Vagina (tissue), 2 donors: ENCODE measurements around the gene FHIT. TPM values are rescaled to one million over a fixed set of nuclear protein-coding genes. Genes with fewer than 3 reads are reported as not detected.

Experiments used
- DNase-seq, 2 donors: peaks; one replicate each; pipeline ENCODE4 v3.0.0-alpha.2; 2017; ENCODE audit errors: extremely low spot score in 2 of 2
- H3K27ac ChIP-seq: fragments of 200-600 bp; sonication (generic); one replicate; pipeline ENCODE4 v1.5.1; 2019
- H3K27me3 ChIP-seq: fragments of 200-600 bp; sonication (generic); one replicate; pipeline ENCODE4 v1.5.1; 2019
- H3K36me3 ChIP-seq, 2 donors: fragments of 200-600 bp; sonication (generic); one replicate each; pipeline ENCODE4 v1.5.1; 2017 to 2019
- H3K4me1 ChIP-seq: fragments of 200-600 bp; sonication (generic); one replicate; pipeline ENCODE4 v1.5.1; 2019
- H3K4me3 ChIP-seq, 2 donors: fragments of 200-600 bp; sonication (generic); 1 replicate in 1 of 2; 2 replicates in 1 of 2; pipeline ENCODE4 v1.5.1; 2016 to 2019
- H3K9me3 ChIP-seq: fragments of 200-600 bp; sonication (generic); one replicate; pipeline ENCODE4 v1.5.1; 2019
- POLR2A ChIP-seq, 2 donors: fragments of 450-650 bp; IDR thresholded peaks; one replicate each; pipeline ENCODE4 v1.6.1; 2017; ENCODE audit warnings: antibody characterized with exemption in 2 of 2, mild to moderate bottlenecking in 2 of 2, moderate library complexity in 2 of 2
- POLR2AphosphoS5 ChIP-seq, 2 donors: sonication (generic); formaldehyde crosslinking; IDR thresholded peaks; one replicate each; pipeline ENCODE4 v1.9.0; 2017; ENCODE audit warnings: antibody characterized with exemption in 2 of 2, mild to moderate bottlenecking in 2 of 2, low read depth in 1 of 2; ENCODE audit not compliant: insufficient read depth in 1 of 2
- intact Hi-C: fragments of 100-400 bp; cut with DNase I; formaldehyde crosslinking; loops from one replicate; pipeline ENCODE4 v1.15.1; 2023
- total RNA-seq: library from RNA; depleted of rRNA; stranded (reverse); fragments of >200 nt; gene quantifications from one replicate; pipeline ENCODE4 v1.2.3, GENCODE V29; 2016
- TF ChIP-seq, protein P1 (sequence below), 3 experiments: fragments of 450-650 bp in 2 of 3; fragments of 200-600 bp in 1 of 3; sonication (generic) in 1 of 3; IDR thresholded peaks; one replicate each; pipeline ENCODE4 v1.5.1; 2017 to 2019; ENCODE audit warnings: antibody characterized with exemption in 3 of 3, mild to moderate bottlenecking in 2 of 3, moderate library complexity in 2 of 3

FHIT gene
- total RNA-seq, 1 donor from 2014 or later, result 7.9 TPM

DNA sequence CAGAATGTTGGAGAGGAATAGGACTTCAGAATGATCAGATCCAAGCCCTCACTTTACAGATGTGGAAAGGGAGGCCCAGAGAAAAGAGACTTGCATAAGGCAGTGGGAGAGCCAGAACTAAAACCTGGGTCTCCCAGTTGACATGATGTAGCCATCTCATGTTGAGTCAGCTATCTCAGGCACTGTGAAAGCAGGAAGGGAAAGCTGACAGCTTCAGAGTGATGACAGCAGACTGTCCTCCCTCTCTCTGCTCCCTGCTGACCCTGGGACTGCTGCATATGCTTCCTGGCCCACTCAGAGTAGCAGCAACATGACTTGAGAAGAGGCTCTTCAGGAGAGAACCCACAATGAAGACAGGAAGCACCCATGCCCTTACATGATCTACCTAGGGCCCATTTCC is 14.7 kb downstream of the FHIT start:
- no peaks in the 10 kb centered on the region for H3K9me3 ChIP-seq
- intact Hi-C loops, result no loop called here

DNA sequence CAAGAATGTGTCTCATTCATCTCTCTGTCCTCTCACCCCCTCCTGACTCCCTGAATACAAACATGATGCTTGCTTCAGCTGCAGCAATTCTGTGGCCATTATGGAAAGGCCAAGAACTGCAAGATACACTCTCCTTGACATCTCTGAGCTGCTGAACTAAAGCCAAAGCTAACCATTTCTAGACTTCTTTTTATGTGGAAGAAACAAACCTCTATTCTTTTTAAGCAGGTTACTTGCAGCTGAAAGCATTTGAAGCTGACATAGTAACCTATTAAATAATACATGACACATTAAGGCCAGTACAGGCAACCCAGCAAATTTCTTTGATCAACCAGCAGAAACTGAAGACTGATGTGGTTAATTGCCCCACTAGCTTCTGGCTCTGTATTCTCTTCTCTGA is 17.5 kb downstream of the FHIT start:
- no peaks in the 10 kb centered on the region for H3K36me3 ChIP-seq
- no peak overlapping the region for H3K4me3 ChIP-seq
- no peak for TF ChIP-seq POLR2AphosphoS5 (IDR thresholded peaks at IDR 0.05; ENCODE audit: insufficient read depth in 1 of 2, low read depth in 1 of 2)
- TF ChIP-seq, protein P1, sequence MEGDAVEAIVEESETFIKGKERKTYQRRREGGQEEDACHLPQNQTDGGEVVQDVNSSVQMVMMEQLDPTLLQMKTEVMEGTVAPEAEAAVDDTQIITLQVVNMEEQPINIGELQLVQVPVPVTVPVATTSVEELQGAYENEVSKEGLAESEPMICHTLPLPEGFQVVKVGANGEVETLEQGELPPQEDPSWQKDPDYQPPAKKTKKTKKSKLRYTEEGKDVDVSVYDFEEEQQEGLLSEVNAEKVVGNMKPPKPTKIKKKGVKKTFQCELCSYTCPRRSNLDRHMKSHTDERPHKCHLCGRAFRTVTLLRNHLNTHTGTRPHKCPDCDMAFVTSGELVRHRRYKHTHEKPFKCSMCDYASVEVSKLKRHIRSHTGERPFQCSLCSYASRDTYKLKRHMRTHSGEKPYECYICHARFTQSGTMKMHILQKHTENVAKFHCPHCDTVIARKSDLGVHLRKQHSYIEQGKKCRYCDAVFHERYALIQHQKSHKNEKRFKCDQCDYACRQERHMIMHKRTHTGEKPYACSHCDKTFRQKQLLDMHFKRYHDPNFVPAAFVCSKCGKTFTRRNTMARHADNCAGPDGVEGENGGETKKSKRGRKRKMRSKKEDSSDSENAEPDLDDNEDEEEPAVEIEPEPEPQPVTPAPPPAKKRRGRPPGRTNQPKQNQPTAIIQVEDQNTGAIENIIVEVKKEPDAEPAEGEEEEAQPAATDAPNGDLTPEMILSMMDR (IDR thresholded peaks at IDR 0.05), result no peak
- TF ChIP-seq POLR2A (IDR thresholded peaks at IDR 0.05), result no peak
- no peaks in the 10 kb centered on the region for H3K4me1 ChIP-seq
- no peak for DNase-seq
- H3K27ac ChIP-seq, result no peak overlapping the region
- H3K9me3 ChIP-seq, result no peaks in the 10 kb centered on the region
- H3K27me3 ChIP-seq, result no peaks in the 10 kb centered on the region
- intact Hi-C loops, result no loop called here

More for the DNA sequence above, 14.7 kb downstream of the FHIT start:
- H3K36me3 ChIP-seq, result no peaks in the 10 kb centered on the region
- no peak overlapping the region for H3K27ac ChIP-seq
- TF ChIP-seq, protein P1 (IDR thresholded peaks at IDR 0.05), result no peak
- TF ChIP-seq POLR2AphosphoS5 (IDR thresholded peaks at IDR 0.05; ENCODE audit: insufficient read depth in 1 of 2, low read depth in 1 of 2) (no peak), POLR2A (IDR thresholded peaks at IDR 0.05) (no peak)
- DNase-seq, result no peak
- H3K27me3 ChIP-seq, result no peaks in the 10 kb centered on the region
- H3K4me3 ChIP-seq, result no peak overlapping the region
- no peaks in the 10 kb centered on the region for H3K4me1 ChIP-seq

DNA sequence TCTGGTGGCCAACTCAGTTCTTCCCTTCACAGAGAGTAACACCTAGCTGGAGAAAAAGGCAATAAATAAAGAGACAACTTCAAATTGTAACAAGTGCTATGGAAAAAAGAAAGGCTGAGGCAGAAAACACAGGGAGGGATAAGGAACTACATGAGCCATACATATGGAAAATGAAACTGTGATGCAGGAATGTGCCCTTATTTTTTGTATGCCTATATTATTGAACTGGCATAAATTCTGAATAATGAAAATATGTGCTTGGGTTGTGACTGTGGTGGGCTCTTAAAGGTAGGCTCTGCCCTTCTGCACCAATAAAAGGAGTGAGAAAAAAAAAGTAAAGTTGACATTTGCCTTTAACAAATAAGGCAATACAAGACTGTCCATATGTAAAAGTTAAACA is 19.6 kb downstream of the FHIT start:
- Histone ChIP-seq H3K27me3 (no peaks in the 10 kb centered on the region), H3K36me3 (no peaks in the 10 kb centered on the region), H3K4me3 (no peak overlapping the region), H3K9me3 (no peaks in the 10 kb centered on the region), H3K4me1 (no peaks in the 10 kb centered on the region), H3K27ac (no peak overlapping the region)
- intact Hi-C loops, result no loop called here
- TF ChIP-seq, protein P1 (IDR thresholded peaks at IDR 0.05), result no peak
- TF ChIP-seq POLR2A (IDR thresholded peaks at IDR 0.05), result no peak
- no peak for TF ChIP-seq POLR2AphosphoS5 (IDR thresholded peaks at IDR 0.05; ENCODE audit: insufficient read depth in 1 of 2, low read depth in 1 of 2)
- DNase-seq, result no peak

DNA sequence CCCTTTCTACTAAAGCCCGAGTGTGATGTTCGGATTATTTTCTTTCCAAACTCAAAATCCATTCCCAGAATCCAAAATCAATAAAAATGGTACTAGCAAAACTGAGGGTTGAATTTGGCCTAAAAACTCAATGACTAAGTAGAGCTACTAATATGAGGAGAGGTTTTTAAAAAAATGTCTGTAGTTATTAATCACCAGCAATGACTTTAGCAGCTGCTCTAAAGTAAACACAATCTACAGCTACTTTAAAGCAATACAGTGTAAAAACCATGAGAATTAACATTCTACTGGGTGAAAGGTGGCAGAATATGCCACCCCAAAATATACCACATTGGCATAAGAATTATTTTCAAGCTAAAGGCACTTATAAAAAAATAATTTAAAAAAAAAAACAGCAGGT is 23.5 kb downstream of the FHIT start:
- H3K4me1 ChIP-seq, result no peaks in the 10 kb centered on the region
- H3K4me3 ChIP-seq, result no peak overlapping the region
- H3K27ac ChIP-seq, result no peak overlapping the region
- no peaks in the 10 kb centered on the region for H3K36me3 ChIP-seq
- H3K27me3 ChIP-seq, result no peaks in the 10 kb centered on the region
- TF ChIP-seq, protein P1 (IDR thresholded peaks at IDR 0.05), result no peak
- TF ChIP-seq POLR2A (IDR thresholded peaks at IDR 0.05), result no peak
- DNase-seq, result no peak
- intact Hi-C loops, result no loop called here
- H3K9me3 ChIP-seq, result no peaks in the 10 kb centered on the region

DNA sequence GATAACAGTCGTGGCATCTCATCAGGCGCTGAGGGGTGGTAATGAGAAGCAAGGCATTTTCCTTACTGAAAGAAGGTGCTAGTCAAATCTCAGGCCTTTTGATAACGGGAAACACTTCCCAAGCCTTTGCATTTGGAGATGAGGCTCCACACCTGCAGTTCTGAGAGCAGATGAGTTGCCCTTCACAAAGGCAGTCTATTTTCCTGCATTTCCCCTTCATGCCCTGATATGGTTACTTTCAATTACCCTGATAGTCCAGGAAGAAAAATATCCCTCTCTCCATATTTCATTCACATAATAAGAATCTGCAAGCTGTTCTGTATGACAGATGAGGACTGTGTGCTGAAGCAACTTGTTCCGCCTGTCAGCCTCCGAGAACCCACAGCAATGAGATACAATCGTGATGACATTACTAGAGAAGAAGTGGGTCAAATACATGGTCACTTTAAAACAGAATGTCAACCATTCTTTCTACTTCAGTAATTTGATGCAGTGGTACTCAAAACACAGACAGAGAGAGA is 25.0 kb downstream of the FHIT start:
- Histone ChIP-seq H3K4me3 (no peak overlapping the region), H3K9me3 (no peaks in the 10 kb centered on the region), H3K27me3 (no peaks in the 10 kb centered on the region), H3K4me1 (no peaks in the 10 kb centered on the region), H3K36me3 (no peaks in the 10 kb centered on the region), H3K27ac (no peak overlapping the region)
- DNase-seq, result no peak
- intact Hi-C loops, result no loop called here
- TF ChIP-seq POLR2A (IDR thresholded peaks at IDR 0.05), result no peak
- TF ChIP-seq, protein P1 (IDR thresholded peaks at IDR 0.05), result no peak
- no peak for TF ChIP-seq POLR2AphosphoS5 (IDR thresholded peaks at IDR 0.05; ENCODE audit: insufficient read depth in 1 of 2, low read depth in 1 of 2)
